ENCODE data around the gene SMCO2.

Gene SMCO2

GRCh38 chr12:27530157-27530922 lies 83.8 kb downstream of the SMCO2 start:
- TF ChIP-seq SPI1 (IDR thresholded peaks at IDR 0.05; ENCODE audit: low read depth, low read length), result peak; percentile 26; the same call in 1 of the 2 replicates
- TF ChIP-seq POLR2A (IDR thresholded peaks at IDR 0.05; ENCODE audit: low read depth, low read length), result no peak
- no peak for DNase-seq (ENCODE audit: insufficient read length, low spot score)
- peak; percentile 82 for FAIRE-seq

- TF ChIP-seq POLR2A (IDR thresholded peaks at IDR 0.05; ENCODE audit: low read depth, low read length) (no peak), TAF1 (IDR thresholded peaks at IDR 0.05; ENCODE audit: low read depth, low read length) (no peak), PAX5 (IDR thresholded peaks at IDR 0.05; ENCODE audit: insufficient read depth, low read length, severe bottlenecking) (no peak), SPI1 (IDR thresholded peaks at IDR 0.05; ENCODE audit: low read depth, low read length) (no peak), POU2F2 (IDR thresholded peaks at IDR 0.05; ENCODE audit: low read depth, low read length) (no peak), POLR2AphosphoS5 (IDR thresholded peaks at IDR 0.05; ENCODE audit: low read depth, low read length) (no peak)
- DNase-seq (ENCODE audit: insufficient read length, low spot score) (no peak), FAIRE-seq (no peak)
Observed at GRCh38 chr12:27531896-27532295, 85.4 kb downstream of the SMCO2 start.

- TF ChIP-seq TAF1 (IDR thresholded peaks at IDR 0.05; ENCODE audit: low read depth, low read length) (no peak), POU2F2 (IDR thresholded peaks at IDR 0.05; ENCODE audit: low read depth, low read length) (no peak), POLR2AphosphoS5 (IDR thresholded peaks at IDR 0.05; ENCODE audit: low read depth, low read length) (no peak), POLR2A (IDR thresholded peaks at IDR 0.05; ENCODE audit: low read depth, low read length) (no peak), PAX5 (IDR thresholded peaks at IDR 0.05; ENCODE audit: insufficient read depth, low read length, severe bottlenecking) (peak; percentile 10), SPI1 (IDR thresholded peaks at IDR 0.05; ENCODE audit: low read depth, low read length) (0 out of 2 replicates have a peak, but pooled peaks have one; percentile 0)
- FAIRE-seq (peak; percentile 66), DNase-seq (ENCODE audit: insufficient read length, low spot score) (no peak)
Observed at GRCh38 chr12:27534060-27534764, 87.7 kb downstream of the SMCO2 start.

GRCh38 chr12:27534765-27535161 lies 88.2 kb downstream of the SMCO2 start:
- FAIRE-seq (peak; percentile 20), DNase-seq (ENCODE audit: insufficient read length, low spot score) (no peak)
- TF ChIP-seq SPI1 (IDR thresholded peaks at IDR 0.05; ENCODE audit: low read depth, low read length) (no peak), PAX5 (IDR thresholded peaks at IDR 0.05; ENCODE audit: insufficient read depth, low read length, severe bottlenecking) (no peak), TAF1 (IDR thresholded peaks at IDR 0.05; ENCODE audit: low read depth, low read length) (no peak), POLR2A (IDR thresholded peaks at IDR 0.05; ENCODE audit: low read depth, low read length) (no peak), POLR2AphosphoS5 (IDR thresholded peaks at IDR 0.05; ENCODE audit: low read depth, low read length) (no peak), POU2F2 (IDR thresholded peaks at IDR 0.05; ENCODE audit: low read depth, low read length) (no peak)

- TF ChIP-seq POLR2A (IDR thresholded peaks at IDR 0.05; ENCODE audit: low read depth, low read length) (no peak), TAF1 (IDR thresholded peaks at IDR 0.05; ENCODE audit: low read depth, low read length) (no peak), PAX5 (IDR thresholded peaks at IDR 0.05; ENCODE audit: insufficient read depth, low read length, severe bottlenecking) (no peak), POU2F2 (IDR thresholded peaks at IDR 0.05; ENCODE audit: low read depth, low read length) (no peak), SPI1 (IDR thresholded peaks at IDR 0.05; ENCODE audit: low read depth, low read length) (no peak), POLR2AphosphoS5 (IDR thresholded peaks at IDR 0.05; ENCODE audit: low read depth, low read length) (no peak)
- DNase-seq (ENCODE audit: insufficient read length, low spot score) (no peak), FAIRE-seq (no peak)
Observed at GRCh38 chr12:27535318-27535717, 88.8 kb downstream of the SMCO2 start.

- no peak for DNase-seq (ENCODE audit: insufficient read length, low spot score)
- TF ChIP-seq POU2F2 (IDR thresholded peaks at IDR 0.05; ENCODE audit: low read depth, low read length) (no peak), POLR2AphosphoS5 (IDR thresholded peaks at IDR 0.05; ENCODE audit: low read depth, low read length) (no peak), SPI1 (IDR thresholded peaks at IDR 0.05; ENCODE audit: low read depth, low read length) (no peak), PAX5 (IDR thresholded peaks at IDR 0.05; ENCODE audit: insufficient read depth, low read length, severe bottlenecking) (no peak), TAF1 (IDR thresholded peaks at IDR 0.05; ENCODE audit: low read depth, low read length) (no peak), POLR2A (IDR thresholded peaks at IDR 0.05; ENCODE audit: low read depth, low read length) (no peak)
- FAIRE-seq, result peak; percentile 78
Observed at GRCh38 chr12:27537855-27538675, 91.5 kb downstream of the SMCO2 start.

- FAIRE-seq (peak; percentile 38), DNase-seq (ENCODE audit: insufficient read length, low spot score) (no peak)
- no peak for TF ChIP-seq TAF1 (IDR thresholded peaks at IDR 0.05; ENCODE audit: low read depth, low read length)
- TF ChIP-seq POU2F2 (IDR thresholded peaks at IDR 0.05; ENCODE audit: low read depth, low read length), result no peak
- no peak for TF ChIP-seq SPI1 (IDR thresholded peaks at IDR 0.05; ENCODE audit: low read depth, low read length)
- no peak for TF ChIP-seq PAX5 (IDR thresholded peaks at IDR 0.05; ENCODE audit: insufficient read depth, low read length, severe bottlenecking)
- no peak for TF ChIP-seq POLR2AphosphoS5 (IDR thresholded peaks at IDR 0.05; ENCODE audit: low read depth, low read length)
- no peak for TF ChIP-seq POLR2A (IDR thresholded peaks at IDR 0.05; ENCODE audit: low read depth, low read length)
Observed at GRCh38 chr12:27539191-27539631, 92.7 kb downstream of the SMCO2 start.

GRCh38 chr12:27541031-27541719 lies 94.6 kb downstream of the SMCO2 start:
- FAIRE-seq (peak; percentile 61), DNase-seq (ENCODE audit: insufficient read length, low spot score) (no peak)
- TF ChIP-seq POLR2AphosphoS5 (IDR thresholded peaks at IDR 0.05; ENCODE audit: low read depth, low read length) (no peak), SPI1 (IDR thresholded peaks at IDR 0.05; ENCODE audit: low read depth, low read length) (no peak)

All from GM12891 (cell line).